GM18526 (cell line): ENCODE results near the gene MSANTD7.

ENCODE experiments used
- POLR2A ChIP-seq: IDR thresholded peaks from 3 replicates; pipeline ENCODE4 v1.6.1; 2011; ENCODE audit not compliant: insufficient read length; ENCODE audit errors: extremely low read depth

The MSANTD7 gene

GRCh38 chr10:14823966-14824365 is 14.1 kb upstream of the MSANTD7 start:
- TF ChIP-seq POLR2A: no peak

GRCh38 chr10:14826076-14826829 is 11.9 kb upstream of the MSANTD7 start:
- no peak for TF ChIP-seq POLR2A

GRCh38 chr10:14833106-14833505 is 5.0 kb upstream of the MSANTD7 start:
- no peak for TF ChIP-seq POLR2A

GRCh38 chr10:14836208-14836607 is 1.9 kb upstream of the MSANTD7 start:
- TF ChIP-seq POLR2A: no peak

- no peak for TF ChIP-seq POLR2A
Observed at GRCh38 chr10:14837003-14837756, 926 bp upstream of the MSANTD7 start.

- no peak for TF ChIP-seq POLR2A
Observed at GRCh38 chr10:14838582-14839304, 637 bp downstream of the MSANTD7 start.

- TF ChIP-seq POLR2A: no peak
Observed at GRCh38 chr10:14839305-14839695, 1.2 kb downstream of the MSANTD7 start.

- no peak for TF ChIP-seq POLR2A
Observed at GRCh38 chr10:14840178-14840577, 2.1 kb downstream of the MSANTD7 start.

- TF ChIP-seq POLR2A: no peak
Observed at GRCh38 chr10:14843327-14843988, 5.4 kb downstream of the MSANTD7 start.

GRCh38 chr10:14844948-14845347 is 6.8 kb downstream of the MSANTD7 start:
- TF ChIP-seq POLR2A: no peak

- TF ChIP-seq POLR2A: no peak
Observed at GRCh38 chr10:14852236-14852635, 14.1 kb downstream of the MSANTD7 start.

GRCh38 chr10:14855453-14855852 is 17.3 kb downstream of the MSANTD7 start:
- TF ChIP-seq POLR2A: no peak

GRCh38 chr10:14858338-14858960 is 20.3 kb downstream of the MSANTD7 start:
- no peak for TF ChIP-seq POLR2A

GRCh38 chr10:14859043-14859442 is 20.9 kb downstream of the MSANTD7 start:
- TF ChIP-seq POLR2A: no peak

- TF ChIP-seq POLR2A: no peak
Observed at GRCh38 chr10:14859775-14860174, 21.7 kb downstream of the MSANTD7 start.
